HuH-7.5 (cell line): ENCODE measurements around the gene ELL2.
"Not testable (repeated sequence)": the region's sequence is repeated elsewhere in the genome, so short reads cannot be mapped to it uniquely, and the experiment has no call there.

ENCODE experiments used
- DNase-seq: peaks from one replicate; pipeline ENCODE4 v3.0.0; 2011; ENCODE audit warnings: low spot score

ELL2 gene

DNA sequence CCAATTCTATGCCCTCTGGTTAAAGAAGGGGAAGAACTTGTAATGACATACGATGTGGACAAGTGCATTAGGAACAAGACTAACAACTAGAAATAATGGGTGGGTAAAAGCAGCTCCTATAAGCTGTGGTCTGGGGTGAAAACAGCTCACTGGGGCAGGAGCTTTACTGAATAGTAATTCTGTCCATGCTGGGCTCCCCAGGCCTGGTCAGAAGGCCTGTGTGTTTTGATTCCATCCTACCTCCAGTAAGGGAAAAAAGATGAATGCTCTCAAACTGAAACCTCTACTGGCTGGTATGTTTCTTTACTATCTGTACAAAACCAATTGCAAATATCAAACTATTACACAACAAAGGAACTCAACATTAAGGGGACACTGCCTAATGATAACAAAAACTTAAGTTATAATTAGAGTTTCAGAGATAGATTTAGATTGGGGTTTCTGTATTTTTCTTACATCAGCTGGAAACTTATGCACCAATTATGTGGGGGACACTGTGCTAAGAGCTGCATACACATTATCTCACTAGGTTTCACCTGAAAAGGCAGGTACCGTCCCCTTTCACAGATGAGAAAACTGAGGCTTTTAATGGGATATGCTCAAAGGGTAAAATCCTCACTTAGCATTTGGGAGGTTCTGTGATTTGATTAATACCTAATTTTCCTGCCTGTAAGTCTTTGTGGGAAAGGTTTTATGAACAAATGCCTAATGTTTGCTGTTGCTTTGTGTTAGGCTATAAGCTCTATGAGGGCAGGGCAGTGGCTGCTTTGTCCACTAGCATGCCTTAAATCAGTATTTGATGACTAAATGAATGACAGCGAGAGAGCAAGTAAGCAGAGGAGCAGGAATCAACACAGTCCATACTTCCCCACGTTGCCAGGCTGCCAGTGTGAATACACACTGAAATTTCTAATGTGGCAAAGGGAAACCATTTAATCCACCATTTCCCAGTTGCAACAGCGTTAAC, 53.6 kb downstream of the ELL2 start:
- DNase-seq = no peak

- no peak for DNase-seq
These were observed 54.5 kb downstream of the ELL2 start for GRCh38 chr5:95907067-95907705.

- DNase-seq = not testable (repeated sequence)
These were observed 55.3 kb downstream of the ELL2 start for GRCh38 chr5:95906398-95906797.

GRCh38 chr5:95904827-95905226, 56.8 kb downstream of the ELL2 start:
- DNase-seq = no peak

DNA sequence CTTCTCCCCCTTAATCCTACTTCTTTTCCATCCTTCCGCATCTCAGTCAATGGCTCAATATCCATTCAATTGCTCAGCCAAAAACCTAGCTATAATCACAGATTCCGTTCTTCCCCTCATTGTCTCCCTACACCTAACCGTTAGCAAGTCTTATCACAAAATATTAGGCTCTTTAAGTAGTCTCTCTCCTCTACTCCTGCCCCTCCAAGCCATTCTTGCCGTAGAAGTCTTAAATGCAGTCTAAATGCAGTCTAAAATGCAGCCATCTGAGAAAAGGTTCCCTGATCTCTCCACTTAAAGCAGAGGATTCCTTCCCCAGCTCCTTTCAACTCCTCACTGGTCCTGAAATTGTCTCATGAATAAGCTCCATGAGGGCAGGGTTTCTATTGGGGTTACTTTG, 57.8 kb downstream of the ELL2 start:
- no peak for DNase-seq

DNA sequence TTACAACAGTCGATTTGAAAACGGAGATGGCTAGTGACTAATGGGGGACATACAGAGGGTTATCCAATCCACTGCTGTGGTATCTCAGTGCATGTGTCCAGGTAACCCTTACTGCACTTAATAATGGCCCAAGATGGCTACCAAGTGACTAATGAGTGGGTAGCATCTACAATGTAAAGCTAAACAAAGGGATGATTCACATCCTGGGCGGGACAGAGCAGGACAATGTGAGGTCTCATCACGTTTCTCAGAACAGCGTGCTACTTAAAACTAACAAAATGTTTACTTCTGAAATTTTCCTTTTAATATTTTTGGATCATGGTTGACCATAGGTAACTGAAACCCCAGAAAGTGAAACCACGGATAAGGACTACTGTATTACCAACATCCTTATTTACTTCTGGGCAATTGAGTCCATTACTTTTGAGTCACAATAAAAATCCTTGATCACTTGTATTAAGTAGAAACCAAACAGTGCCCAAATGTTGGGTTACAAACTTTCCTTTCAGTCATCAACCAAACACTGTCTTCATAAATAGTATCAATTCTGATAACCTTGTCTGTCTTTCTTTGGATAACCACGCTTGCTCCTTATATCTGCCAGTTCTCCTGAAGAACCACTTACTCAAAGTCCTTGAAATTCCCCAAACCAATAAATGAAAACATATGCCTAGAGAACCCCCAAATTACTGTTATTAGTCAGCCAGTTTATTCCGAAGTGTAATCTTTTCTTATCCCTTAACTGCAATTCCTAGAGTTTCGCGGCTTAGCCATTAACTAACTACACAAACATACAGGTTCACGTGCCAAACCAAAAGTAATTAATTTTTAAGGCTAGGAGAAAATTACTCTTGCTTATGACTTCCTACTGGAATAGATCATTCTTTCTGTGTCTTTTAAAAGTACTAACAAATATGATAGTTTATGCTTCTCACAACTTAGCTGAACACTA, 59.7 kb downstream of the ELL2 start:
- DNase-seq = no peak

DNA sequence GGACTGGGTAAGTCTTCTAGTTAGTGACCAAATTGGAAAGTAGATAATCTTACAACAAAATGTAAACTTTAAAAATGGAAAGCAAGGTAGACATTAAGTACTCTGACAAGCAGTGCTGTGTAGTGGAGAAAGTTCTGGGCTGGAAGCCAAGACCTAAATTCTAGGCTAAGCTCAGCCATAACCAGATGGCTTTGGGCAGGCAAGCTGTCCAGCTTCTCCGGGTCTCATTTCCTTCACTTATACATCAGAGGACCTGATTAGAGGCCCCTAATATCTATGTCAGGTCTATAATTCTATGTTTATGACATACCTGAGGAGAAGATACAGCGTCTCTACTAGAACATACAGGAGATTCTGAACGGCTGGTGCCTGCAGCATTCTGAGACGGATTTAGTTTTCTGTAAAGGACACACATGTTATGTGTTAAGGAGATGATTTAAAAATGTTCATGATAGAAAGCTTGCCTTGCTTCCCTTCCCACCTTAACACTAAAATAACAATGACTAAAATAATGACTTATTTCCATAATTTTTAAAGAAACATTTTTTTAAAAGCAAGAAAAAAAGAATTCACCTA, 61.2 kb downstream of the ELL2 start:
- DNase-seq = no peak

DNA sequence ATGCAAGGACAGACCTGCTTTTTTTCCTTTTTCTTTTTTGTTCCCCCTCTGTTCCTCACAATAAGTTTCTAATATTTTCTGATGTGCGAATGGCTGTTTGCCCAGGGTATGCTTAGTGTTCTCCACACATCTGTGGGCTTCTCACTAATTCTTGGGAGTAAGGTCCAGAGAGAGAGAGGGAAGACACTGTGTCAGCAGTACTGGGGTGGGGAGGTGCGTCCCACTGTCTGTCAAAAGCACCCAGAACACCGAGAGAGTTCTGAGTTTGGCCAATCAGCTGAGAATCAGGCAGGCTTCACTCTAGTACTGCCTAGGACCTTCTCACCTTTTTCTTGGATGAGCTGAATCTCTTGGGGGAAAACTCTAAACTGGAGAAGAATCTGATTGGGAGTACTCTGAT, 61.8 kb downstream of the ELL2 start:
- no peak for DNase-seq

DNA sequence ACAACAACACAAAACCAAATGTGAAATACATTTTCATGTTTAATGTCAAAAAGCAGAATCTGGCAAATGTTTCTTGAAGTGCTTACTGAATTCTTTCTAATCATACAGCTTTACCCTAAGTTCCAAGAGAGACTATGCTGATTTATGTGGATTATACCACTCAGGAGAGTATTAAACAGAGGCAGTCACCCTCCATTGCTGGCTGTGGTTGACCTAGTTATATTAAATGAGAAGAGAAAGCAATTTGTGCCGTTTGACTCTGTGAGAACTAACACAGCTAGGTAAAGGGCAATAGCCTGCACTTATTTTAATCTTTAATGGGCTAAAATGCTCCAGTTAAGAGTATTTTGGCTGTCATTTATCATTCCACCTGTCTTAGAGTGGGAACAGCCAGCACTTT, 62.6 kb downstream of the ELL2 start:
- DNase-seq = no peak

DNA sequence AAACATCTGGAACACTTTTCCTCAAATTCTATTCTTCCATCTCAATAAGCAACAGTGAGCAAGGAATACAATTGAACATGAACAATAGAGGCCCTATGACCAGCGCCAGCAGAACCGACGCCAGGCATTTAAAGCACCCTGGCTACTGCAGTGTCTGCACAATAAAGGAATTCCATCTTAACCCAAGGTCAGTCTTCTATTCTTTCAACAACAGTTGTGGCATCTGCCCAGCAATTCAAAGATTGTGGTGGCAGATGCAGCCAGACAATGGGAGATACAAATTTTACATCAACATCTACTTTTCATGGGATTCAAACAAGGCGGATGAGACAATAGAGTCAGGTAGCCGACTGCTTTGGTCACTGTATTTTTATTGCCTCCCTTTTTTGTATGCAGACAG, 65.9 kb downstream of the ELL2 start:
- DNase-seq = no peak

DNA sequence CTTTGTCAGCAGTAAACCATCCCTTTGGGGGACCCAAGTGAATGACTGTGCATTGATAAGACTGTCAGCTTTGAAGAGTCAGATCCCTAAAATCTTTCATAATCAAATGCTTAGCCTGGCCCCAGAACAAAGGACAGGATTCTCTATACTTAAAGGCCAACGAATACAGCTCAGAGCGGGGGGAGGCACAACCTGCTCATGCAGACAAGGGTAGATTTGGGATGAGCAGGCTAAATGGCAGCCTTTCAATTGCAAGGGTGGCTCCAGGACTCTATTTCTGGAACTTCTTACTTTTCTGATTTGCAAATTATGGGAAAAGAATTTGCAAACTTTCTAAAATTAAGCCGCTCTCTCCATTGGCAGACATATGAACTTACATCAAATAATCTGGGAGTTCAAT, 66.4 kb downstream of the ELL2 start:
- DNase-seq = no peak

GRCh38 chr5:95892784-95893354, 68.8 kb downstream of the ELL2 start:
- no peak for DNase-seq

- no peak for DNase-seq
These were observed 70.2 kb downstream of the ELL2 start for GRCh38 chr5:95891499-95891898.

DNA sequence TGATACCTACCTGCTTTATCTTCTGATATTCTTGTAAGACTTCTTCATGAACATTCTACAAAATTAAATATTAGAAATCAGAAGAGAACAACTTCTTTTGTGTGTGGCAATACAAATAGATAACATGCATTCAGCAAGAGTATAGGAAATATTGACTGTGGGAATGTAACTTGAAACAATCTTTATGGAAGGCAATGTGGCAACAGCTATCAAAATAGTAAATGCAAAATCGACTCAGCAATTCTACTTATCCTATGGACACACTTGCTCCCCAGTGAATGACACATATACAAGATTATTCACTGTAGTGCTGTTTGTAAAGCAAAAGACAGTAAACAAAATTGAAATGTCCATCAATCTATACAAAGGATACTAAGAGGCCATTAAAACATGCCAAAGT, 72.6 kb downstream of the ELL2 start:
- DNase-seq = no peak

- no peak for DNase-seq
These were observed 73.7 kb downstream of the ELL2 start for GRCh38 chr5:95887977-95888376.

GRCh38 chr5:95886340-95887044, 75.2 kb downstream of the ELL2 start:
- no peak for DNase-seq

- no peak for DNase-seq
These were observed 77.1 kb downstream of the ELL2 start for GRCh38 chr5:95884511-95884910.

DNA sequence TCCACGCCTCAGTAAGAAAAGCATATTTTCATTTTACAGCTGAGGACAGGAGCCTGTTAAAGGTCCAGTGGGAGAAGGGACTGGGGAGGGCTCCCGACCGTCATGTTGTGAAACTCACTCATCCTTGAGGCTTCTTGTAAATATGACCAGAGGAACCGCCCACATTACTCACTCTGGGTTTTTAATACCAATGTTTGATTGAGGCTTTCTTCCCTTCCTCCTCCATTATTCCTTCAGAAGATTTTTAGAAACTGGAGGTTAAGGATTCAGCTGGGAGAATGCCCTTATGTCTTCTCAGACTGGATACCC, 77.7 kb downstream of the ELL2 start:
- no peak for DNase-seq

GRCh38 chr5:95883185-95884016, 78.2 kb downstream of the ELL2 start:
- no peak for DNase-seq

- DNase-seq = no peak
These were observed 79.8 kb downstream of the ELL2 start for GRCh38 chr5:95881833-95882232.
